GM21526 (cell line): ENCODE data around the gene TRAPPC10.

Experiments
- ATAC-seq: cut with Tn5 transposase; IDR thresholded peaks from one replicate; pipeline ENCODE4 v1.9.1; 2021; ENCODE audit warnings: moderate library complexity; ENCODE audit not compliant: unreplicated experiment, low FRiP score

The TRAPPC10 gene

GRCh38 chr21:43997766-43998742 lies 14.1 kb upstream of the TRAPPC10 start:
- no peak for ATAC-seq

GRCh38 chr21:44000360-44000759 lies 11.7 kb upstream of the TRAPPC10 start:
- ATAC-seq = no peak

GRCh38 chr21:44002511-44002910 lies 9.6 kb upstream of the TRAPPC10 start:
- ATAC-seq = no peak

GRCh38 chr21:44003307-44003966 lies 8.7 kb upstream of the TRAPPC10 start:
- no peak for ATAC-seq

- ATAC-seq = no peak
Measured at GRCh38 chr21:44005071-44005470, 7.0 kb upstream of the TRAPPC10 start.

- no peak for ATAC-seq
Measured at GRCh38 chr21:44005593-44005992, 6.5 kb upstream of the TRAPPC10 start.

GRCh38 chr21:44006017-44006619 lies 6.0 kb upstream of the TRAPPC10 start:
- ATAC-seq = no peak

GRCh38 chr21:44006656-44007055 lies 5.5 kb upstream of the TRAPPC10 start:
- no peak for ATAC-seq

- no peak for ATAC-seq
Measured at GRCh38 chr21:44010429-44010828, 1.7 kb upstream of the TRAPPC10 start.

- ATAC-seq = no peak
Measured at GRCh38 chr21:44011123-44011522, 986 bp upstream of the TRAPPC10 start.

GRCh38 chr21:44012474-44013379 lies 618 bp downstream of the TRAPPC10 start:
- ATAC-seq = peak; percentile 60

- ATAC-seq = no peak
Measured at GRCh38 chr21:44013380-44014088, 1.4 kb downstream of the TRAPPC10 start.

- no peak for ATAC-seq
Measured at GRCh38 chr21:44017601-44018000, 5.5 kb downstream of the TRAPPC10 start.

- no peak for ATAC-seq
Measured at GRCh38 chr21:44018127-44018526, 6.0 kb downstream of the TRAPPC10 start.

- no peak for ATAC-seq
Measured at GRCh38 chr21:44018813-44019567, 6.9 kb downstream of the TRAPPC10 start.

- no peak for ATAC-seq
Measured at GRCh38 chr21:44019568-44019958, 7.5 kb downstream of the TRAPPC10 start.

GRCh38 chr21:44020551-44020950 lies 8.4 kb downstream of the TRAPPC10 start:
- ATAC-seq = no peak

GRCh38 chr21:44021064-44021463 lies 9.0 kb downstream of the TRAPPC10 start:
- no peak for ATAC-seq

- ATAC-seq = no peak
Measured at GRCh38 chr21:44024257-44024656, 12.1 kb downstream of the TRAPPC10 start.
